Stimulated activated CD8-positive, alpha-beta memory T cell treated with anti-CD3 and anti-CD28 coated beads, Interleukin-12 subunit alpha, Interleukin-12 subunit beta, amount 100 ng/mL, for 24 hours (primary cell): ENCODE measurements around the gene EXOC2.

Experiments used
- DNase-seq: peaks from one replicate; pipeline ENCODE4 v3.0.0-alpha.2; 2020; ENCODE audit errors: extremely low read depth

The EXOC2 gene

DNA sequence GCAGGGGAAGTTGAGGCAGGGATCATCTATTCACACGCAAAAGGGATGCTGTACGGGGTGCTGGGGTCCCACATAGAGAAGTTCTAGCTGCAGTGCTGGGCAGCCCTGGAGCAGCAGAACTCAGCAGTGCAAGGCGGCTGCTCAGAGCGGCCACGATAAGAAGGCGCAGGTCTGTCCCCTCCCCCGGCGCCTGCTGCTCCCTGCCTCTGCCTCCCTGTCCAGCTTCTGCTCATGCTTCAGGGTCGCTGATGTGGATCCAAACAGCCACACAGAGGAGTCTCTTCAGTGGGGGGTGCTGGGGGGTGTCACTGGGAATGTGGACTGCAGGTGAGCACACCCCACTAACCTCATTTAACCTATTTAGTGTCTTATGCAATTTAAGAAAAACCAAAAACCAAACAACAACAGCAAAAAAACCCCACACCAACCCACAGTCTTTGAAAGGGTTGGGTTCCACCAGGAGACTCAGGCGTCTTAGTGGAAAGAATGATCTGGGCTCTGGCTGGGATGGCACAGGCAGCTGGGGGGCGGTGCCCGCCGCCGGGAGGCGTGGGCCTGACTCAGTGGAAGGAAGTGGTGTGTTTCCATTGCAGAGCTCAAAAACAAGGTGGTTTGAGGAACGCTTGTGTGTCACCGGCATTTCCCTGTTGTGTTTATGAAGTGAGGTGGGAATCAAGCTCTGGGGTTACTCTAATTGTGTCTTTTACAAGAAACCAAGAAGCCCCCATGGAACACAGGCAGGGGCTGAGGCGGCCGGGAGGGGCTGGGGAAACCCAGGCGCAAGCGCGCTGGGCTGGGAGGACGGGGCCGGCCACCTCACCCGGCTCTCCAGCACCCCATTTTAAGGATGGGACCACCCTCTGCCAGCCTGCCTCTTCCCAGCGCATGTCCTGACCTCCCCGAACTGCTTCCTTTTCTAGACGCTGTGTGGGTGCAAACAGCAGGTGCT is 246.2 kb downstream of the EXOC2 start:
- DNase-seq: peak; percentile 83

DNA sequence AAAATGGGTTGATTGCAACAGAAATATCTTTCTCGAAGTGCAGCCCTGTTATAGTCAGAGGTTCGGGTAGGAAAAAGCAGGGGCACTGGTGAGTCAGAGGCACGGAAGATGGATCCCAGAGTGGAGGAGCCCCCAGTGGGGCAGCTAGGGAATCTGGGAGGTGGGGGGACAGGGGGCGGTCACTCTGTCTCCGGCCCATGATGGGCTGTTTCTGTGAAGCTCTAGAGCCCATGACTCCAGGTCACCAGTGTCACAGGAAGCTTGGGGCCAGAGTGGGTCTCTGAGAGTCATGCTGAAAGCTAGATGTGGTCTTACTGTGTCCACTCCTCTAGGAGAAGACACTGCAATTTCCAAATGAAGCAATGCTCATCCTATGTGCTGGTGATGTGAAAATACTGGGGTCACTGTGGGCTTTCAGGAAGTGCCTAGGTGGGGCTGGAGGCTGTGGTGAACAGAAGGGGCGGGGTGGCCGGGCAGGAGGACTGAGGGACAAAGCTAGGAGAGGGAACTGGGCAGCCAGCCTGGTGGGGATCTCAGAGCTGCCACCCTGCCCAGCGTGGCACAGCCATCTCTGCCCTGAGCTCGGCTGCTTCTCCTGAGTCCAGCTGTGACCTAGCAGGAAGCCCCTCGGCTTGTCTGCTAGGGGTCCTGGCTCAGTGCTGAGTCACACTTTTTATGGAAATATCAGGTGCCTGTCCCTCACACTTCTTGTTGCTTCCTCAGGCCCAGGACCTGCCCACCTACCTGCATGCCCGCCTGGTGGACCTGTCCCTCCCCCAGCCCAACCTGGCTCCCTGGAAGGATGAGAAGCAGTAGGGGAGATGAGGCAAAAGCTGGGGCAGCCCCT is 247.1 kb downstream of the EXOC2 start:
- DNase-seq: no peak

DNA sequence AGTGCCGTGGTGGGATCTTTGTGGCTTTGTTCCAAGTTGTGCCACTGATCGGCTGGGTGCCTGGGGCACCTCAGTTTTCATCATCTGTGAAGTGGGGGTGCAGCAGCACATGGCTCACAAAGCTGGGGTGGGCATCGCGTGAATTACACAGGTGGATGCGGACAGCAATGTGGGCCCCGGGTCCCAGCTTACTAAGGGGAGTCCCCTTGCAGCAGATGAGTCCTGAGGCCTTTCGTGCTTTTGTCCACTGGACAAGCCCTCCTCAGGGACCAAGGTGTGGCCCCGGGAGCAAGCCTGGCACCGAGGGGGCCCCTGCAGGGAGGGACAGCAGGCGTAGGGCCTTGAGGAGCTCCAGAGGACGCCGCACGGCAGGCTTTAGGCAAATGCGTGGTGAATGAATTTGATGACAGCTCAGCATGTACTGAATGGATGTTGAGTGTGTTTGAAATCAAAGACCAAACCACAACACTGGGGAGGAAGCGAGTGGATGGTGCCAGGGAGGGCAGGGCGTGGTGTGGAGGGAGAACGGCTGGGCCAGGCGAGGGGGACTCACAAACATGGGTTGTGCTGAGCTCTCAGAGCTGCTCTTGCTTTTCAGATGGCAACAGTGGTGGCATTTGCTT is 248.2 kb downstream of the EXOC2 start:
- DNase-seq: no peak

DNA sequence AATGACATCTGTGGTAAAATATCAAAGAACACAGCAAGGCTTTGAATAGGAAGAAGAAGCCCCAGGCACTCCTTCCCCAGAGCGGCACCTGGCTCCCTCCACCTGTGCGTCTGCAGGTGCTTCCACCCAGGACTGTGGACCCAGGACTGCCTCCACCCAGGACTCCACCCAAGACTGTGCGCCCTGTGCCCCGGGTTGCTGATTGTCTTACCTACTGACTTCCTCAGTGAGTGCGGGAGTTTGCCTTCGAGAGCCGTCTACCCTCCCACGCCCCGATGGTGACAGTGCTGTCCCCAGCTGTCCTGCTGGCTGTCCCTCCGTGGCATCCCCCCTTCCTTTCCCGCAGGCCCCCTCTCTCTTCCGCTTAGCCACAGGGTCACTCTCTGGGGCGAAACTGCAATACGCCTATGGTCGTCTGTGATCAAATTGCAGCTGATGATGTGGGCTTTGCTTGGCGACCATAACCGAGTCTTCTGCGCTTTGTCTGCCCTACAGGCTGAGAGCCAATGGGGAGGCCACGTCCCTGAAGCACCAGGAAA is 249.2 kb downstream of the EXOC2 start:
- no peak for DNase-seq

DNA sequence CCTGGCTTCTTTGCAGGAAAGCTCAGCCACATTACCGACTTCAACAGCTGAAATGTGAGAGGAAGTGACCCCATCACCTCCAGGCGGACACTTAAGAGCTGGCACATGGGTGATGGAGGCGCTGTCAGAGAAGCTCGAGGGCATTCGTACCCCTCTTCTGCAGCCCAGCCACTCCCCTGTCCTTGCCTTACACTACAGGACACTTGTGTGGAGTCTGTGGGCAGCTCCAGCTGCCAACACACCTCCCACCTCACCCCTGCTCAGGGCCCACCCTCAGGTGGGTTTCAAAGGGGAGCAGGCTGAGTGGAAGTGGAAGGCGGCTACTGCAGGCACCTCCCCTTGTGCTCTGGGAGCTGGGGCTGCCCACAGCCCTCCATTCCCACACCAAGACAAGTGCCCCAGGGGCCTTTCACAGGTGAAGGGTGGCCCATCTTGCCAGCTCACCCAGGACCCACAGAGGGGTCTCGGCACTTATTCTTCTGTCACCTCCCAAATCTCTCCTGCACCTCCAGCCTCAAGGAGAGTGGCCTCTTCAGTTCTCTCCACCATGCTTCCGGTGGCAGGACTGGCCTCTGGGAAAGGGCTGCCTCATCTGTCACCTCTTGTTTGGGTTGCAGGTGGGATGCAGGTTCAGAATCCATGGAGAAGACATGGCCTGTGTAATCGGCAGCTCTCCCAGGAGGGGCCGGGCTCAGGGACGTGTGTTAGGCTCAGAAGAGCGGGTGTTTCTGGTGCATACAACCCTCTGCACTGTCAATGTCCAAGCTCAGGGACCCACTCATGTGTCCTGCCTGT is 251.6 kb downstream of the EXOC2 start:
- no peak for DNase-seq

DNA sequence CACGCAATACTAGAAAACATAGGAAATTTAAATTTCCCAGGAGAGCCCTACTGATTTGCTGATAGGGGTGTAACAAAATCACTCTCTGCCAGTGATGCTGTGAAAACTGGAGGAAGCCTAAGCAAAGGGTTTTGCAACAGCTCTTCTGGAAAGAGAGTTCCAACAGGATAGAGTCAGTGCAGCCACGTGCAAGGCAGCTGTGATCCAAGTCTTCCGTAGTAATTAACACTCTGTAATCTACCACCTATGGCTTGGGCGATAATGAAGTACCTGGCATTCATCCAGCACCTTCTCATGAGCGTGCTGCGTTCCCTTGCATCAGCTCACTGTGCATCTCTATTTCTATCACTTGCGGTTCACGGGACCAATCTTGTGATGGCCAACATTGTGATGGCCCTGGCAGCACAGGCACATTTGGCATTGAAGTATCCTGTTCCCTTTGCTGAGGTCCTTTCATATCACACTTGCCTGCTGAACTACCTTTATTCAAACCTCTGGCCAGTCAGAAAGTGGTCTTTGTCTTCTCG is 253.2 kb downstream of the EXOC2 start:
- DNase-seq: no peak

DNA sequence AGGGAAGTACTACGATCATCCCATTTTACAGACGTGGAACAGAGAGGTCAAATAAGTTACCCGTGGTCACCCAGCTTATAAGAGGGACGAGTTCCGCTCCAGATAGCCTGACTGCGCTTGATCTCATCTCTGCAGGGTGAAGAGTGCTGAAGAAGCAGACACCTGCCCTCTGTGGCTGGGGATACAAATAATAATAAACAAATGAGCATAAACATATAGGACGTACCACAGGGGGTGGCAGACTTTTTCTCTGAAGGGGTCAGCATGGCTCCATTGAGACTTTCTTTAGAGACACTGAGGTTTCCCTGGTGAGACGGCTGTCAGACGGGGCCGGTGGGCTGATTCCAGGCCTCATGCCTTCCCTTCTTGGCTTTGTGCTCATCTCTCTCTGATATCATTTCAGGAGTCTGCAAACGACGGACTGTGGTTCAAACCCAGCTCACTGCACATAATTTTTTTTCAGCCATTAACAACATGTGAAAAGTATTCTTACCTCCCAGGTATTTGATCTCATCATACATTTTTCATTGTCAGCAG is 254.2 kb downstream of the EXOC2 start:
- DNase-seq: no peak

DNA sequence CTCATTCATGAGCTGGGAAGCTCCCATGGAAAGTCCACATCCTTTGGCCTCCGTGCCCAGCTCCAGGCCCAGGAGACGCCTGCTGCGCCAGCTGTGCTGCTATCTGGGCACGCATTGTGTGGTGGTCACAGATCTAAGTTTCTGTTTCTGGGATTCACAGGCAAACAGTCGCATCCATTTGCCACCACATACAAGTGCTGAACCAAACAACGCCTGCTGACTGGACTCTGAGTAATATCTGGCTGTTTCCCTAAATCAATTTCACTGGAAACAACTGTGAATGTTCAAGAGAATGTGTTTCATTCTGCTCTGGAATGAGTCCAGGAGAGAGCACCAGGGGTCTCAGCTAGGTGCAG is 255.9 kb downstream of the EXOC2 start:
- no peak for DNase-seq

DNA sequence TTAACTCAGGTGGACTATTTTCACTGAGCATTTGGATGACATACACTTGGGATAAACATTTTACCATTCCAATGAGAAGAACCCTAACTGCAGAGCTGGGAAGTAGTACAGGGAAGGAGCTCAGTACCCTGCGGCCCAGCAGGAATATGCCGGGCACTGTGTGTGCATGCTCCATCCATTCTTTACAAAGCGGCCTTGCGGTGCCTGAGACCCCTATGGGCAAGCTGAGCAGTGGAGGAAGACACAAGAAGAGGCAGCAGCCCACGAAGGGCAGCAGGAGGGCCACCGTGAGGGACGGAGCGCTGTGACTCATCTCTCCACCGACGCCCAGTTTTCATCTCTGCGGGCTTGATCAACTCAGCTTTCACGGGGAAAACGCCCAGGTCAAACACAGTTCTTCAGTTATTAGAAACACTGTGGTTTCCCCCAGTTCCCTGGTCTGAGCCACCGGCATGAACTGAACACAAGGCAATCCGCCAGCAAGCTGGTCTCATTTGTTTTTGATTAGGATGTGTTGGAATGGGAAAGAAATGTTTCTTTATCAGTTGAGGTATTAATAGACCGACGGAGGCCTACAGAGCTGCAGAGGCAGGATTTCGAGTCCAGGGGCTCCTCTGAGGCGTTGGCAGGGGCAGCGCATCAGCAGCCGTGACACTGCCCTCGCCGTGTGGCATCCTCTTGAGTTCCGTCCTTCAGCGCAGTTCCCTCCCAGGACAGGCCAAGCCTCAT is 256.5 kb downstream of the EXOC2 start:
- DNase-seq: no peak

DNA sequence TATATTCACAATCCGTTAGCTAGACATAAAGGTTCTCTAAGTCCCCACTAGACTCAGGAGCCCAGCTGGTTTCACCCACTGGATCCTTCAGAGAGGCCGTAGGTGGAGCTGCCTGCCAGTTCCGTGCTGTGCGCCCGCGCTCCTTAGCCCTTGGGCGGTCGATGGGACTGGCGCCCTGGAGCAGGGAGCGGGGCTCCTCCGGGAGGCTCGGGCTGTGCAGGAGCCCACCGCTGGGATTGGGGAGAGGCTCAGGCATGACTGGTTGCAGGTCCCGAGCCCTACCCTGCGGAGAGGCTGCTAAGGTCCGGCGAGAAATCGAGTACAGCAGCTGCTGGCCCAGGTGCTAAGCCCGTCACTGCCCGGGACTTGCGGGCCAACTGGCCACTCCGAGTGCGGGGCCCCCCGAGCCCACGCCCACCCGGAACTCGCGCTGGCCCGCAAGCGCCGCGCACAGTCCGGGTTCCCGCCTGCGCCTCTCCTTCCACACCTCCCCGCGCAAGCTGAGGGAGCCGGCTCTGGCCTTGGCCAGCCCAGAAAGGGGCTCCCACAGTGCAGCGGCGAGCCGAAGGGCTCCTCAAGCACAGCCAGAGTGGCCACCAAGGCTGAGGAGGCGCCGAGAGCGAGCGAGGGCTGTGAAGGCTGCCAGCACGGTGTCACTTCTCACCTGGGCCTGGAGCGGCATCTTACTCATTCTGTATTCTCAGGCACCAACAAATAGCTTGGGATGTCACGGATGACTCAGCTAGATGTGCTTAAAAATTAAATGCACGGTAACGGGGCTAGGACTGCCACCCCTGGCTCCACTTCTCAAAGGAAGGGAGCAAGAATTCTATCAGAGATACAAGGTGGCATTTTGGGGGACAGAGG is 257.3 kb downstream of the EXOC2 start:
- no peak for DNase-seq
